ENCODE data around the gene CCDC57.
A peak's percentile ranks its signal among the peaks of the same experiment; 100 is the strongest.

CCDC57 gene

DNA sequence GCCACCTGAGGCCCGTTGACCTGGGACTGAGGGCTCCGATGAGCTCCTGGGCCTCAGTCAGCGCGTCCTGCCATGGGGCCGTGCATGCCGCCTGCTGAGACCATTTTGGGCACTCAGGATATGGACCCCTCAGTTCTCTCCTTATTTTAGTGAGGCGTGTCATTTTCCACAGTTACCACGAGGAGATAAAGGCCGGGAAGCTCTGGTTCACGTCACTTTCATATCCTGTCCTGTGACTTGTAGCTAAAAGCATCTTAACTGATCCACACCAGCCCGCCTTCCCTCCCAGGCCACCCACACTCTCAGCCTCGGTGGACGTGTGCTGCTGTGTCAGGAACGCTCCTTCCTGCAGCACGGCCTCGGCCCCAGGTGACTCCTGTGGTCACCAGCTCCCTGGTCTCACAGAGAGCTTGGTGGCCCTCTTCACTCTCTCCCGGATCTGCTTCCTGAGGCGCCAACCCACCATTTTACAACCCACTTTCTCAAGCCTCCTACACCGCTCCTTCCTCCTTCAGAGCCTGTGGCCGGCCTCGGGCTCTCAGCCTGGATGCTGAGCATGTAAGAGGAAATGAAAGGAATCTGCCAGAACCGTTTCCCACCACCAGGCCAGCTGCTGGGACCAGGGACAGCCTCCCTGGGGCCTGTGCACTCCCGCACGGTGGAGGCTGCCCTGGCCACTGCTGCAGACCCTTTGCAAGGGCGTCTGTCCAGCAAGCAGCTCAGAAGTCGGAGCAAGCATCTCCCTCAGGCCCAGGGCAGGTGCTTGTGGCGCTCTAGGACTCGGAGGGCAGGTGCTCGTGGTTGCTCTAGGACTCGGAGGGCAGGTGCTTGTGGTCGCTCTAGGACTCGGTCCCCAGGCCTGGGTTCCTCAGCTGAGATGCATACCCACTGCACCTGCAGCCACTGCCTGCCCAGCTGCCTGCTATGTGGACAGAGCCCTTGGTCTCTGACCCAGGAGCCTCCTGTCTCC lies 90.7 kb downstream of the CCDC57 start:
- DNase-seq (ENCODE audit: low read depth): no peak

DNA sequence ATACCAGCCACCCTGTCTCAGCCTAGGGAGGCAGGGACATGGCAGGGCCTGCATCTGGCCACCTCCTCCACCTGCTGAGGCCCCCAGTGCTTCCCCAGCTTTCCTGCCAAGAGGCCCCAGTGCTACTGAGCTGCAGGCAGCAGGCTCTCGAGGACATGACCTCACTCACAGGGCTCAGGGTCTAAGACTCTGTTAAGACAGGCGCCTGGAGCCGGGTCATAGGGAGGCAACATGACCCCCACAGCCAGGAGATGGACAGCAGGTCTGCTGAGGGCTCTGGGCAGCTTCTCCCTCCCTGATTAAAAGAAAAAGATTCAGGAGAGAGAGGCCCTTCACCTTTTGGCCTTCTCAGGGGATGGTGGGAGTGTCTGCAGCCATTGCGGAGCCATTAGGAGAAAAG lies 91.4 kb downstream of the CCDC57 start:
- no peak for DNase-seq (ENCODE audit: low read depth)

- peak; percentile 87 for DNase-seq (ENCODE audit: low read depth)
Observed at GRCh38 chr17:82120148-82120547, 92.5 kb downstream of the CCDC57 start.

GRCh38 chr17:82118815-82119380 lies 93.7 kb downstream of the CCDC57 start:
- no peak for DNase-seq (ENCODE audit: low read depth)

- no peak for DNase-seq (ENCODE audit: low read depth)
Observed at GRCh38 chr17:82118168-82118814, 94.4 kb downstream of the CCDC57 start.

DNA sequence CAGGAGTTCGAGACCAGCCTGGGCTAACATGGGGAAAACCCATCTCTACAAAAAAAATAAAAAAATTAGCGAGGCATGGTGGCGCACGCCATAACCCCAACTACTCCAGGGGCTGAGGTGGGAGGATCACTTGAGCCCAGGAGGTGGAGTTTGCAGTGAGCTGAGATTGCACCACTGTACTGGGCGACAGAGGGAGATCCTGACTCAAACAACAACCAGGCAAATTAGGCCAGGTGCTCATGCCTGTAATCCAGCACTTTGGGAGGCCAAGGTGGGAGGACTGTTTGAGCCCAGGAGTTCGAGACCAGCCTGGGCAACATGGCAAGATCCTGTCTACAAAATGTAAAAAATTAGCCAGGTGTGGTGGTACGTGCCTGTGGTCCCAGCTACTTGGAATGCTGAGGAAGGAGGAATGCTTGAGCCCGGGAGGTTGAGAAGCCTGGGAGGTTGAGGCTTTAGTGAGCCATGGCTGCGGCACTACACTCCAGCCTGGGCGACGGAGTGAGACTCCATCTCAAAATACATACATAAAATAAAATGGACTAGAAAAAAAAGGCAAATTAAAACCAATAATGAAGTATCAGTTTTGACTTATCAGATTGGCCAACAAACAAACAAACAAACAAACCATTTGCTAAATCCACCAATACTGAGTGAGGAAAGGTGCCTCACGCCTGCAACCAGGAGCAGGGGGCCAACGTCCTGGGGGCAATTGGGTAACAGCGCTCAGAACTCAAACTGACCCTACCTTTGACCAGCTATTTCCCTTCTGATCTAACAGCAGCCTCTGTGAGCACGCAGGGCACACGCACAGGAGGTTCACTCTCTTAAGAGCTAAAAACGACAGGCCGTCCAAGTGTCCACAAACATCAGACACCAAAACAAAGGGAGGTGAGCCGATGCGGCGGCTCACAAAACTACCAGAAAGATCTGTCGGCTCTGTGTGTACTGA lies 95.2 kb downstream of the CCDC57 start:
- no peak for DNase-seq (ENCODE audit: low read depth)

DNA sequence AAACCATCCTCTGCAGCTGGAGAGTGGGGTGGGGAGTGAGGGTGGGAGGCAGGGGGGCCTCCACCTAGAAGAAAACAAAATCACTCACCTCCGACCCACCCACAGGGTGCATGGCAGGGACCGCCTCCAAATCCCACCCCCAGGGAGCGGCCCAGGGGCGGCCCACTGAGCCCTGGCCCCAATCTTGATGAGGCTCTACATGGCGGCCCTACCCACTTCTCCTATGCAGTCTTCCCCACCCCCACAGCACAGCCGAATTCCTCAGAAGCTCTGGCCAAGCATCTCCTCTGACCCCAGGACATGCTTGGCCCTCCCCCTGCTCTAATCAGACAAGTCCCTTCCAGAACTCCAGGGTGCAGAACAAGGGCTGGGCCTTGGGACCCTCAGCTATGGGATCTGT lies 96.4 kb downstream of the CCDC57 start:
- DNase-seq (ENCODE audit: low read depth): no peak

- DNase-seq (ENCODE audit: low read depth): no peak
Observed at GRCh38 chr17:82114872-82115271, 97.8 kb downstream of the CCDC57 start.

DNA sequence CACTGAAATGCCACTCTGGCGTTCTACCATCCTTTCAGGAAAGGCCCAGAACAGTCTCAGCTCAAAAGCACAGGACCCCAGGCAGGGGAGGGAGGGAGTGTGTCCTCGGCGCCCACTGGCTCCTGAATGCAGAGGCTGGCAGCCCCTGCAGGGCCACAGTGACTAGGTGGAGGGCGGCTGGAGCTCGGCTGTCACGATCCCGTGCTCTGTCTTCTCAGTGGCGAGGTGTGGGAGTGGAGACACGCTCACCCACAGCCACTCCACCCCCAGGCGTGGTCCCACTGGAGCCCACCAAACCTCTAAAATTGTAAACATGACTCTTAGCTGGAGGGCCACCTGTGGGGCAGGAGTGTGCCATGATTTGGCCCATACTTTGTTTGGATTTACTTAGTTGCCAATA lies 98.2 kb downstream of the CCDC57 start:
- DNase-seq (ENCODE audit: low read depth): no peak

- no peak for DNase-seq (ENCODE audit: low read depth)
Observed at GRCh38 chr17:82113941-82114340, 98.7 kb downstream of the CCDC57 start.

DNA sequence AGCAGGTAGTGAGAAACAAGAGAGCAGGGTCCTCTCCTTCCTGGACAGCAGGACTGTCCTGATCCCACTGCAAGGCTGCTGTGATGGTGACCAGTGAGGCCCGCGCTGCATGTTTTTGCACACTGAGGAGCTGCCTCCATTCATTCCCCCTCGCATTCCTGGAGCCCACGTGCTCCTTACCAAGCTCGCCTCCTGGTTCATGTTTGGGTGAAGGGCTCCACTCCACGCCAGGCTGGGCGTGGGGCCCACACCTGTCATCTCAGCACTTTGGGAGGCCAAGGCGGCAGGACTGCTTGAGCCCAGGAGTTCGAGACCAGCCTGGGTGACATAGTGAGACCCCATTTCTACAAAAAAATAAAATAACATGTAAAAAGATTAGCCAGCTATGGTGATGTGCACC lies 99.2 kb downstream of the CCDC57 start:
- DNase-seq (ENCODE audit: low read depth): no peak

- DNase-seq (ENCODE audit: low read depth): no peak
Observed at GRCh38 chr17:82112914-82113311, 99.7 kb downstream of the CCDC57 start.

GRCh38 chr17:82112181-82112913 lies 100.3 kb downstream of the CCDC57 start:
- DNase-seq (ENCODE audit: low read depth): no peak

- no peak for DNase-seq (ENCODE audit: low read depth)
Observed at GRCh38 chr17:82110298-82110697, 102.3 kb downstream of the CCDC57 start.

DNA sequence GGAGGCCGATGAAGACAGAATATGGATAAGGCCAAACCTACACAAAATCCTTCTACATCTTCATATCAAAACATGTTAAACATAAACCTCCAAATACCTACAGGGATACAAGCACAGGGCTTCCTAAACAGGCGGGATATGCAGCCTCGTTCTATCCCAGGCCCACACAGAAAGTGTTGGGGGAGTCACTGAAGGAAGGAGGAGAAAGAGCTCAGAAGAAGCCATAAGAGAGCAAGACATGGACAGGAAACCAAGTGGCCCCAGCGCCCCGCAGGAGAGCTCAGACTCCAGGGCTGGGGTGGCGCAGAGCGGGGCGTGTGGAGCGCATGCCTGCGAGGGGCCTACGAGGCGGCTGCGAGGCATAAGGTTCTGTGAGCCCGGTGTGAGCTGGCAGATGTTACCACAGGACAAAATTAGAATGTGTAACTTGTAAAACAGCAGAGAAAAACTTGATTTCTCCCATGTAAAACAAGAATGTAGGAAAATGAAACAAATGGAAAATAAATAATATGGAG lies 103.6 kb downstream of the CCDC57 start:
- no peak for DNase-seq (ENCODE audit: low read depth)

DNA sequence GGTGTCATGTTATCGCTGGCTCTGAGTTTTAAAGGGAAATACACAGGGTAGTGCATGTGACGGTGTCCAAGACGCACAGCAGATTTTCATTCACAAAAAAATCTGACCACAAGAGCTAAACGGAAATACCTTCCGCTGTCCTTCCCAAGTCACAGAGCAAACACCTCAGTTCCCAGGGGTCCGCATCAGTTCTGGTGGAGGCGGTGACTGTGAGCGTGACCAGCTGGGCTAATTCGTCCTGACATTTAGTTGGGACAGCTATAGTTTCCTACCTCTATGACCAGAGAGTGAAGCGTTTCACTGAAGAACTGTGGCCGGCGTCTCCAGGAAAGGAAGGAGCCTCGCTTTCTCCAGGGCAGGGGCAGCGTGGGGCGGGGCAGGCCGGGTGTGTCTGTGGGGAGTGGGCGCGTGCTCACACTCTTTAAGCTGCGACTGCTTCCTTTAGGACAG lies 104.1 kb downstream of the CCDC57 start:
- DNase-seq (ENCODE audit: low read depth): no peak

- no peak for DNase-seq (ENCODE audit: low read depth)
Observed at GRCh38 chr17:82108038-82108437, 104.6 kb downstream of the CCDC57 start.

- DNase-seq (ENCODE audit: low read depth): no peak
Observed at GRCh38 chr17:82107341-82107860, 105.2 kb downstream of the CCDC57 start.

DNA sequence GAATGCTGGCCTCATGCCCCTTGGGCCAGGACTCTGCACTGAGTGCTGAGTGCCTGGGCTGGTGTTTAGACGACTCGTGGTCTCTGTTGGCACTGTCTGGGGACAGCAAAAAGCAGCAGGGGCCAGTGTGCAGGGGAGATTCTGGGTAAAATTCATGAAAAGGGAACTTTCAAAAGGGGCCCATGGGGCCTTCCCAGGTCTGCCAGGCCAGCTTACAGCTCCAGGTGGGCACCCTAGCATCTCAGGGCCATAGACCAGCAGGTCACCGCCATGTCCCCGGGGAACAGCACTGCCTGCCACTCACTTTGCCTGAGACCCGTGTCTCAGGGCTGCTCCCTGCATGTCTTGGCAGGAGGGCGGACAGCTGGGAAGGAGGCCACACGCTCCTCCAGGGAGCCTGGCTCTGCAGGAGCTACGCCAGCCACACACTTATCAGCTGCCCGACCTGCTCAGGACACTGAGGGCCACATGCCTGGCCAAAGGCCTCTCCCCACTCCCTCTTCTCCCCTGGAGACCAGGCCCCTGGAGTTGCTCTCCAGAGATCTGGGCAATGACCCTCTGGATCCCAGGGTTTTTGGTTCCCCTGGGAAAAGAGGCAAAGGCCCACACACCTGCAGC lies 105.8 kb downstream of the CCDC57 start:
- DNase-seq (ENCODE audit: low read depth): no peak
